GM21390 (cell line): ENCODE data around the gene ARRDC4.
"Not testable (repeated sequence)": the region's sequence is repeated elsewhere in the genome, so short reads cannot be mapped to it uniquely, and the experiment has no call there.

Source experiments
- ATAC-seq: cut with Tn5 transposase; IDR thresholded peaks from one replicate; pipeline ENCODE4 v1.9.1; 2021; ENCODE audit not compliant: unreplicated experiment

ARRDC4 gene

GRCh38 chr15:97963779-97964178 is 3.3 kb downstream of the ARRDC4 start:
- no peak for ATAC-seq

GRCh38 chr15:97966246-97966645 is 5.7 kb downstream of the ARRDC4 start:
- no peak for ATAC-seq

DNA sequence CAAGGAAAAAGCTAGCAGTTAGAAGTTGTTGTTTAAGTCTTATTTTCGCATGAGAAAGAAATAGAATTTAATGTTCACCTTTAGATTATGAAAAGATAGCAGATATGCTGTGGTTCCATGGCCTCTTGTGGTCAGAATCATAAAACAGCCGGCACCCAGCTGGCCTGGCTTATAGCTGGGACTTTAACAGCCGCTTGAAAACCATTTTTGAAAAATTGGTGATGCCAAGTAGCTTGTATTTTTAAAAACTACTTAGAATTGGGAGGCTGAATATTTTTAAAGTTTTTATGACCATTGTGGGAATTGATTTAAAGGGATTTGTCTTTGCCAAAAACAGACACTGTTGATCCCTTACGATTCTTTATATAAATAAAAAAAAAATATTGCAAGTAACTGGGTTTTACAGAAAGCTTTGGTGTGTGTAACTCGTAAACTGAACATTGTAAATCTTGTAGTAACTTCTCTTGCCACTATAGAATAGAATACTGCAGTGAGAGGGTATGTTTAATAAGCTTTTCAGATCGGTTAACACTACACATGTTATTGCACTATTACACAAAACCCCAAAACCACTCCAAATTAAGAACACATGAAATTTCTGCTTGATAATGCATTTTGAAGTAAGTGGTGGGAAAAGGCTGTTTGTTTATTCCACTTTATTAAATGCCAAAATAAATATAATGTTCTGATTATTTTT is 6.6 kb downstream of the ARRDC4 start:
- ATAC-seq = no peak

- ATAC-seq = no peak
Observed at GRCh38 chr15:97967881-97968280, 7.4 kb downstream of the ARRDC4 start.

- ATAC-seq = no peak
Observed at GRCh38 chr15:97968380-97968779, 7.9 kb downstream of the ARRDC4 start.

DNA sequence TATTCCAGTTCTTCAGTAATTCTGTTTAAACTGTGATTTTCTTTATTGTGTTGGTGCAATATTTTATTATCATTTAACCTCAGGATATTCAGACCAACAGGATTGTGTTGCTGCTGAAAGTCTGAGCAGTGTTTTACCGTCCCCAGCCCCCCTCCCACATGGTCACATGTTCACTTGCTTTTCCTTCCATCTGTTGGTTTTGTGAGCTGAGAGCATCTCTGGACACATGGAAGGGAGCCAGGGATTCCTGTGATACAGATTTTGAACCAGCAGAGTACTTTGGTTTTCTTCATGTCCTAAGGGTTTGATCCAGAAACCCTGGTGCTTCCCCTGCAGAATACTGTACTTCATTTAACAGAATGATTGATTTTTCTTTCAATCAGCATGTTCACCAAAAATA is 11.9 kb downstream of the ARRDC4 start:
- ATAC-seq = no peak

- ATAC-seq = no peak
Observed at GRCh38 chr15:97976129-97976528, 15.6 kb downstream of the ARRDC4 start.

DNA sequence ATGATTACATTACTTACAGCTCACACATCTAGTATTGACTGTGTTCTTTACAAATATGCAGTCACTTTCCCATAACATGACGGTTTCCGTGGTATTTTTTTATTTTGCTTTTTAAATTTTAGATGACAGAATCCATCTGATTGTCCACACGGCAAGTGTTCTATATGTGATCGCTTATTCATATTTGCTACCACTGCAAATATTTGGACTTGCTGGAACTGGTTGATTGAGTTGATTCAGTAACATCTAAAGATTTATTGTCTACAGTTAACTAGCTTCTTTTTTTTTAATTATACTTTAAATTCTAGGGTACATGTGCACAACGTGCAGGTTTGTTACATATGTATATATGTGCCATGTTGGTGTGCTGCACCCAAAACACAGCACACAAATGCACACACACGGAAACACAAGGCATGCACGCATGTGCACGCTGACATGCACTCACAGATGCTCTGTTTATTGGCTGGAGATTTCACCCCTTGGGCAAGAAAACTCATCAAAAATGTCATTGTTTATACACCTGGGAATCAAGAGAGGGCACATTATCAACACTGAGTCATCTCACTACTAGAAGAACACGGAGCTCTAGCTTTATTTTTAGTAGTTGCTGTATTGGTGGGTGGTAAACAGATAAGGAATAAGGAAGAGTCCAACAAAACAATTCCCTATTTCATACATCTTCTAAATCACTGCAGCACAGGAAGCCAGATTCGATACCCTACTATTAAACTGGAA is 16.4 kb downstream of the ARRDC4 start:
- ATAC-seq = no peak

DNA sequence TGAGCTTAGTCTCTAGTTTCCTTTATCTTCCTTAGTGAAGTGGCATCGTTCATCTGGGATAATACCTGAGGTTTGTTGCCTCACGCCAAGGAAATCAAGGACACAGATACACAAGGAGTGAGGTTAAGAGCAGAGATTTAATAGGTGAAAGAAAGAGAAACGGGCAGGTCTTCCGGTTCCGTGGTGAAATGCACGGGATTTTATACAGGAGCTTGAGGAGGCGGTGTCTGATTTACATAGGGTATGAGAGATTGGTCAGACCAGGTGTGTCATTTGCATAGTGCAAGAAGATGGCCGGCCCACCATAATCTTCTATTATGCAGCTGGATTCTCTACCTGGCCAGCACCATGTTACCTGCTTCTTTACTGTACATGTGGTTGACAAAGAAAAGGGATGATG is 17.2 kb downstream of the ARRDC4 start:
- no peak for ATAC-seq

- no peak for ATAC-seq
Observed at GRCh38 chr15:97978401-97979139, 18.1 kb downstream of the ARRDC4 start.

- ATAC-seq = no peak
Observed at GRCh38 chr15:97979140-97979520, 18.6 kb downstream of the ARRDC4 start.

- ATAC-seq = no peak
Observed at GRCh38 chr15:97981058-97981457, 20.6 kb downstream of the ARRDC4 start.

DNA sequence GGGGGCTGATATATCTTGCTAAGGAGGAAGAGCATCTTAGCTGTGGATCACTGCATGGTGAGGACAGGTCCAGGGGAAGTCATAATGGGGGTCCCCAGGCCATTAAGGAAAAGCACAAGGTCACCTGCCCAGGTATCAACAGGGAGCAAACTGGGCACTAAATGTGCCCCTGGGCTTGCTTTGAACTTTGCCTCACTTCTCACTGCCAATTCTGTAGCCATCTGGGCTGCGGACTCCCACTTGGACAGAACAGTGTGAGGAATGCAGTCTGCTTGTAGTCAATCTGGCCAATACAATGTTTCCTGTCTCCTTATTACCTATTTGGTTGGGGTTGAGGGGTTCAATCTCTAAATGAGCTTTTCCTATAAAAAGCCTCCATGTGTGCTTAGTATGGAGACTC is 21.3 kb downstream of the ARRDC4 start:
- no peak for ATAC-seq

- no peak for ATAC-seq
Observed at GRCh38 chr15:97984157-97984556, 23.7 kb downstream of the ARRDC4 start.

DNA sequence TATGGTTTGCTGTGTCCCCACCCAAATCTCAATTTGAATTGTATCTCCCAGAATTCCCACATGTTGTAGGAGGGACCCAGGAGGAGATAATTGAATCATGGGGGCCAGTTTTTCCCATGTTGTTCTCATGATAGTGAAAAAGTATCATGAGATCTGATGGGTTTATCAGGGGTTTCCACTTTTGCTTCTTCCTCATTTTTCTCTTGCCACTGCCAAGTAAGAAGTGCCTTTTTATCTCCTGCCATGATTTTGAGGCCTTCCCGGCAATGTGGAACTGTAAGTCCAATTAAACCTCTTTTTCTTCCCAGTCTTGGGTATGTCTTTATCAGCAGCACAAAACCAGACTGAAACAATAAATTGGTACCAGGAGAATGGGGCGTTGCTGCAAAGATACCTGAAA is 25.5 kb downstream of the ARRDC4 start:
- not testable (repeated sequence) for ATAC-seq

DNA sequence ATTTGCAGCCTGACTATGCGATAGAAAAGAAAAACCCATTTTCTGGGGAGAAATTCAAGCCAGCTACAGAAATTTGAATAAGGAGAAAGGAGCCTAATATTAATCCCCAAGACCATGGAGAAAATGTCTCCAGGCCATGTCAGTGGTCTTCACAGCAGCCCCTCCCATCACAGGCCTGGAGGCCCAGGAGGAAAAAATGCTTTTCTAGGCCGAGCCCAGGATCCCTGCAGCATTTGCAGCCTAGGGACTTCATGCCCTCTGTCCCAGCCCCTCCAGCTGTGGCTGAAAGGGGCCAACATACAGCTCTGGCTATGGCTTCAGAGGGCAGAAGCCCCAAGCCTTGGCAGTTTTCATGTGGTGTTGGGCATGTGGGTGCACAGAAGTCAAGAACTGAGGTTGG is 26.3 kb downstream of the ARRDC4 start:
- no peak for ATAC-seq

DNA sequence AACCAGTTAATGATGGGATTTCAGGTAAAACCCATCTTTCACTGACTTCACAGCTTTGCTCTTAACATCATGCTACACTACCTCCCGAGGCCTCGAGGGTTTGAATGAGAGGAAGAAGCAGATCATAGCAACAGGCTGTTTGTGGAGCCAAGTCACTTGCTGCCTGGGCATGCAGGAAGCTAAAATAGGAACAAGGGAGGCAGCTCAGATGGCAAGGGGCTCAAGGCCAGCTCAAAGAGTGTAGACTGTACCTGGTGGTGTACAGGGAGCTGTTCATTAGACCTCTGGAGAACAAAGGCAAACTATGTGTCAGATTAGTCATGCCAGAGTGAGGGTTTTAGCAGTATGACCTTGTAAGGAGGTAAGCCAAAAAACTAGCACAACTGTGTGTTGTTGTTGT is 28.8 kb downstream of the ARRDC4 start:
- no peak for ATAC-seq

DNA sequence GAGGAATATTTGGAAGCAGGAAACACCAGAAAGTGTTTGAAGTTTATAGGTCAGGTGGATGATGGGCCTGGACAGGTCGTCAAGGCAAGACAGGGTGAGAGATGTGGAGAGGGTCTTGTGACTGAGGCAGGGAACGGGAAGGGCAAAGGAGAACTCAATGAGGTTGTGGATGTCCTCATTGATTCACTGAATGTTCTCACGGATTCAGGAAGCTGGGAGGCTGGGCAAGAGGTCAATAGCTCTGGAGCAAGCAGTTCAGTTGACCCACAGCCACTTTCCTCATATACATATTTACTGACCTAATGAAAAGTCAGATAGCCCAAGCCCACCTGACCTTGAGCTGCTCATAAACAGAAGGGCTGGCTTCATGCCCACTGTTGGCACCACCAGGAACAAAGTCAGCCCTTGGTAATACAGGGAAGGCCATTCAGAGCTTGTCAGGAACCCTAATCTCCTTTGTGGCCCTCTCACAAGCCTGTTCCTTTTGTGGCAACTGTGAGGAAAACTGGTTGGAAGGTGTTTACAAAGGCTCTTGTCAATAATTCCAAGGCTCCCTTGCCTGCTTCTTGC is 31.6 kb downstream of the ARRDC4 start:
- ATAC-seq = no peak

DNA sequence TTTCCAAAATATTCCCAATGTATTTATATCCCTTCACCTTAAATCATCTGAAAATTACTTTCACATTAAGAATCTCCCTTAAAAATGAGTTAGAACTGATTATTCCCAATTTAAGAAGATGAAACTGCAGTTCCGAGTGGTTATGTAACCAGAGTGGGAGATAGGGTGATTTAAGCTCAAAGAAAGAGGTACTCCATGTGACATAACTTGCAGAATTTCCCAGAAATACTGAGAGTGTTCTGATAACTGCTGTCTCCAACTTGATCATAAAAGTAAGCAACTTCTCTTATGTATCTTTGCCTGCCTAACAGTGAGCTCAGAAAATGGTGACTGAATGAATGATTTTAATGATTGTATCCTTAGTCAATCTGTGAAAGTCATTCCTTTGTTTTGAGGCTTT is 32.3 kb downstream of the ARRDC4 start:
- no peak for ATAC-seq

- ATAC-seq = no peak
Observed at GRCh38 chr15:97993310-97993738, 32.8 kb downstream of the ARRDC4 start.

GRCh38 chr15:97994236-97994635 is 33.7 kb downstream of the ARRDC4 start:
- ATAC-seq = no peak

DNA sequence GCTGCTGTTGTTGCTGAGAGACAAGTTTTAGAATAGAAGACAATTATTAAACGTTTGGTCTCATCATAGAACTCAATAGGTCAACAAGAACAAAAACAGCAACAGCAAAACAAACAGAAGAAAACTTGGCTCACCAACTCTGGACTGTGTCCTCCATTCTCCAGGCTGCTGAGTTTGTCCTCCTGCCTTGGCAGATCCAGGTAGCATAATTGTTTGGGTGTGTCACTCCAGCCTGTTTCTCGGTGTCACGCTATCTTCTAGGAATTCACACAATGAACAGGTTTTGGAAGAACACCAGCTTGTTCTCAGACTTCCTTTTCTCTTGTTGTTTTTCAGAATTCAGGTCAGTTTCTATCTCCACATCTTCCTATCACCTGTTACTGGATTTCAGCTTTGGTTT is 34.7 kb downstream of the ARRDC4 start:
- no peak for ATAC-seq
